Retinal pigment epithelial cell (primary cell): Measurements from ENCODE around the gene ANKMY1.
A peak's percentile ranks its signal among the peaks of the same experiment; 100 is the strongest.

Experiments
- DNase-seq: peaks from one replicate; pipeline ENCODE4 v3.0.0-alpha.2; 2010; ENCODE audit warnings: low read depth
- H3K4me3 ChIP-seq: 2 replicates; pipeline ENCODE4 v1.5.1; 2011; ENCODE audit warnings: mild to moderate bottlenecking, low read length, control low read depth, moderate library complexity
- CTCF ChIP-seq: conservative IDR thresholded peaks from 2 replicates; pipeline ENCODE4 v1.5.1; 2011; ENCODE audit warnings: low read depth, low read length, control low read depth, inconsistent platforms

The ANKMY1 gene

GRCh38 chr2:240556553-240557100, 1.2 kb downstream of the ANKMY1 start:
- DNase-seq: no peak
- peak; percentile 74 for TF ChIP-seq CTCF
- H3K4me3 ChIP-seq: peak overlapping the region; percentile 47

GRCh38 chr2:240555541-240556250, 2.1 kb downstream of the ANKMY1 start:
- DNase-seq: no peak

GRCh38 chr2:240554767-240555493, 2.9 kb downstream of the ANKMY1 start:
- no peak for DNase-seq
- no peak for TF ChIP-seq CTCF
- no peak overlapping the region for H3K4me3 ChIP-seq

More at GRCh38 chr2:240555541-240556250, 2.1 kb downstream of the ANKMY1 start:
- TF ChIP-seq CTCF: no peak
- H3K4me3 ChIP-seq: no peak overlapping the region

- no peak for DNase-seq
- TF ChIP-seq CTCF: no peak
- H3K4me3 ChIP-seq: no peak overlapping the region
Observed at GRCh38 chr2:240553956-240554480, 3.8 kb downstream of the ANKMY1 start.

- H3K4me3 ChIP-seq: no peak overlapping the region
- TF ChIP-seq CTCF: no peak
Observed at GRCh38 chr2:240551811-240552210, 6.0 kb downstream of the ANKMY1 start.

GRCh38 chr2:240551288-240551687, 6.5 kb downstream of the ANKMY1 start:
- no peak overlapping the region for H3K4me3 ChIP-seq
- no peak for DNase-seq
- no peak for TF ChIP-seq CTCF

More at GRCh38 chr2:240551811-240552210, 6.0 kb downstream of the ANKMY1 start:
- DNase-seq: no peak
